GM19463 (cell line): ENCODE results near the gene PROS1.
"Not testable (repeated sequence)": the region's sequence is repeated elsewhere in the genome, so short reads cannot be mapped to it uniquely, and the experiment has no call there.

Source experiments
- ATAC-seq: cut with Tn5 transposase; IDR thresholded peaks from one replicate; pipeline ENCODE4 v1.9.1; 2021; ENCODE audit warnings: mild to moderate bottlenecking, moderate library complexity; ENCODE audit not compliant: unreplicated experiment

Gene PROS1

GRCh38 chr3:93969997-93970396, 3.7 kb downstream of the PROS1 start:
- no peak for ATAC-seq

GRCh38 chr3:93969443-93969842, 4.3 kb downstream of the PROS1 start:
- no peak for ATAC-seq

- not testable (repeated sequence) for ATAC-seq
These were observed 8.6 kb downstream of the PROS1 start for GRCh38 chr3:93965106-93965505.

GRCh38 chr3:93962798-93963197, 10.9 kb downstream of the PROS1 start:
- no peak for ATAC-seq

GRCh38 chr3:93961489-93961888, 12.2 kb downstream of the PROS1 start:
- ATAC-seq, result no peak

GRCh38 chr3:93961026-93961425, 12.7 kb downstream of the PROS1 start:
- no peak for ATAC-seq

- not testable (repeated sequence) for ATAC-seq
These were observed 23.7 kb downstream of the PROS1 start for GRCh38 chr3:93949958-93950357.

GRCh38 chr3:93937485-93937884, 36.2 kb downstream of the PROS1 start:
- not testable (repeated sequence) for ATAC-seq

GRCh38 chr3:93936549-93936948, 37.1 kb downstream of the PROS1 start:
- no peak for ATAC-seq

- ATAC-seq, result no peak
These were observed 39.2 kb downstream of the PROS1 start for GRCh38 chr3:93934366-93935046.

- no peak for ATAC-seq
These were observed 42.0 kb downstream of the PROS1 start for GRCh38 chr3:93931597-93932229.

- ATAC-seq, result no peak
These were observed 43.7 kb downstream of the PROS1 start for GRCh38 chr3:93930041-93930440.

- ATAC-seq, result no peak
These were observed 46.9 kb downstream of the PROS1 start for GRCh38 chr3:93926789-93927188.

GRCh38 chr3:93924491-93924890, 49.2 kb downstream of the PROS1 start:
- no peak for ATAC-seq

GRCh38 chr3:93923006-93923405, 50.7 kb downstream of the PROS1 start:
- ATAC-seq, result no peak

- not testable (repeated sequence) for ATAC-seq
These were observed 56.1 kb downstream of the PROS1 start for GRCh38 chr3:93917546-93918029.

- ATAC-seq, result not testable (repeated sequence)
These were observed 60.1 kb downstream of the PROS1 start for GRCh38 chr3:93913623-93914022.

GRCh38 chr3:93911206-93911605, 62.5 kb downstream of the PROS1 start:
- no peak for ATAC-seq

- ATAC-seq, result no peak
These were observed 63.6 kb downstream of the PROS1 start for GRCh38 chr3:93910097-93910496.

- ATAC-seq, result no peak
These were observed 66.6 kb downstream of the PROS1 start for GRCh38 chr3:93907132-93907531.

- ATAC-seq, result no peak
These were observed 67.5 kb downstream of the PROS1 start for GRCh38 chr3:93906245-93906644.

GRCh38 chr3:93904568-93904967, 69.1 kb downstream of the PROS1 start:
- ATAC-seq, result no peak
